Endothelial cell of umbilical vein (primary cell): Measurements from ENCODE around the gene FMN1. TPM values are rescaled to one million over a fixed set of nuclear protein-coding genes. Genes with fewer than 3 reads are reported as not detected.

Experiments
- BruUV-seq: library from RNA; stranded (reverse); fragments of 400-500 nt; replicated peaks from 2 replicates; lab custom pipeline; 2021; lab: Mats Ljungman, UMichigan
- CTCF ChIA-PET: fragments of 300-600, 350-600 bp; sonication (Branson Sonifier 250); formaldehyde crosslinking; loops from one replicate; lab custom pipeline; 2021; ENCODE audit warnings: antibody characterized with exemption, inconsistent platforms; lab: Charles Lee
- POLR2A ChIA-PET: fragments of 300-600, 350-600 bp; sonication (Branson Sonifier 250); formaldehyde crosslinking; loops from one replicate; lab custom pipeline; 2021; ENCODE audit warnings: antibody characterized with exemption, inconsistent platforms; lab: Charles Lee
- DNase-seq: peaks from one replicate; pipeline ENCODE4 v3.0.0-alpha.2; 2011; ENCODE audit warnings: low read depth, low spot score
- FAIRE-seq: peaks from 2 replicates; lab custom pipeline; 2011; peaks lifted over from hg19 to GRCh38; lab: Jason Lieb, UNC
- H2AFZ ChIP-seq: 2 replicates; pipeline ENCODE4 v1.6.0; 2012; ENCODE audit warnings: low read depth, low read length, control low read depth, inconsistent platforms
- H3K27ac ChIP-seq: 2 replicates; pipeline ENCODE4 v1.5.1; 2011; ENCODE audit warnings: low read depth, mild to moderate bottlenecking, control low read depth, low read length, moderate library complexity; ENCODE audit not compliant: insufficient read depth
- H3K27me3 ChIP-seq, 2 experiments: 2 replicates each; pipeline versions ENCODE4 v1.6.0 to v1.6.1; 2011; ENCODE audit warnings: low read length in 2 of 2, mixed read lengths in 1 of 2; ENCODE audit not compliant: control insufficient read depth in 2 of 2, insufficient read depth in 2 of 2
- H3K36me3 ChIP-seq, 2 experiments: 2 replicates in 1 of 2; 3 replicates in 1 of 2; pipeline ENCODE4 v1.5.1; 2011; ENCODE audit warnings: low read length in 2 of 2, mild to moderate bottlenecking in 1 of 2, moderate library complexity in 1 of 2; ENCODE audit not compliant: control insufficient read depth in 2 of 2, insufficient read depth in 2 of 2; ENCODE audit errors: extremely low read depth in 1 of 2
- H3K4me1 ChIP-seq: 3 replicates; pipeline ENCODE4 v1.5.1; 2011; ENCODE audit warnings: mild to moderate bottlenecking, low read length; ENCODE audit not compliant: control insufficient read depth, insufficient read depth; ENCODE audit errors: extremely low read depth
- H3K4me2 ChIP-seq: 2 replicates; pipeline ENCODE4 v1.6.1; 2011; ENCODE audit warnings: low read length, control low read depth, mixed read lengths; ENCODE audit not compliant: insufficient read depth
- H3K4me3 ChIP-seq, 3 experiments: fragments of 200-600 bp in 1 of 3; sonication (generic), shearing (Covaris generic) in 1 of 3; replicated peaks in 1 of 3; 2 replicates each; pipeline ENCODE4 v1.5.1; 2011 to 2016; ENCODE audit warnings: control low read depth in 3 of 3, low read length in 3 of 3, mild to moderate bottlenecking in 2 of 3, inconsistent platforms in 1 of 3, low read depth in 1 of 3, moderate library complexity in 1 of 3; ENCODE audit not compliant: insufficient read depth in 1 of 3
- H3K79me2 ChIP-seq: 2 replicates; pipeline ENCODE4 v1.6.0; 2012; ENCODE audit warnings: low read length, inconsistent platforms; ENCODE audit not compliant: control insufficient read depth, insufficient read depth
- H3K9ac ChIP-seq: replicated peaks from 2 replicates; pipeline ENCODE3; 2011; ENCODE audit warnings: low read length, control low read depth; ENCODE audit not compliant: insufficient read depth; ENCODE audit errors: extremely low read depth
- H3K9me1 ChIP-seq: replicated peaks from 3 replicates; pipeline ENCODE4 v1.6.0; 2011; ENCODE audit warnings: mild to moderate bottlenecking, low read length; ENCODE audit not compliant: control insufficient read depth, insufficient read depth; ENCODE audit errors: extremely low read depth
- H3K9me3 ChIP-seq: replicated peaks from 2 replicates; pipeline ENCODE4 v1.5.1; 2012; ENCODE audit warnings: low read length, inconsistent platforms; ENCODE audit not compliant: control insufficient read depth, insufficient read depth
- H4K20me1 ChIP-seq: replicated peaks from 2 replicates; pipeline ENCODE3; 2011; ENCODE audit warnings: mild to moderate bottlenecking, low read length; ENCODE audit not compliant: control insufficient read depth, insufficient read depth; ENCODE audit errors: extremely low read depth
- EZH2 ChIP-seq: IDR thresholded peaks from 2 replicates; pipeline ENCODE4 v1.6.1; 2012; ENCODE audit warnings: borderline replicate concordance, low read depth, mild to moderate bottlenecking, moderate library complexity, low read length, inconsistent platforms; ENCODE audit not compliant: severe bottlenecking
- FOS ChIP-seq: IDR thresholded peaks from 2 replicates; pipeline ENCODE4 v1.6.1; 2011; ENCODE audit warnings: mild to moderate bottlenecking, low read length, moderate library complexity, borderline replicate concordance; ENCODE audit not compliant: insufficient read depth
- GATA2 ChIP-seq: IDR thresholded peaks from 2 replicates; pipeline ENCODE4 v1.7.0; 2011; ENCODE audit warnings: low read depth, mild to moderate bottlenecking, moderate library complexity, mixed read lengths, low read length; ENCODE audit not compliant: insufficient read length, insufficient read depth
- JUN ChIP-seq: IDR thresholded peaks from 2 replicates; pipeline ENCODE4 v1.6.1; 2011; ENCODE audit warnings: borderline replicate concordance, low read depth; ENCODE audit not compliant: insufficient read length, insufficient read depth
- MYC ChIP-seq: IDR thresholded peaks from one replicate; pipeline ENCODE4 v1.6.1; 2011; ENCODE audit warnings: mild to moderate bottlenecking, low read depth, low read length
- POLR2A ChIP-seq: IDR thresholded peaks from 2 replicates; pipeline ENCODE4 v1.6.1; 2012; ENCODE audit warnings: low read depth, mild to moderate bottlenecking, control low read depth, low read length
- POLR2AphosphoS5 ChIP-seq: IDR thresholded peaks from 2 replicates; pipeline ENCODE4 v1.6.1; 2012; ENCODE audit warnings: low read depth, mild to moderate bottlenecking, control low read depth, low read length, moderate library complexity; ENCODE audit not compliant: insufficient read depth
- dilution Hi-C: fragments of 300-500 bp; cut with MboI; formaldehyde crosslinking; loops from one replicate; pipeline ENCODE4 v1.15.0; 2019; ENCODE audit warnings: low sequenced_read_pairs; ENCODE audit not compliant: extremely low pct_ligation_motif_present
- intact Hi-C: fragments of 100-400 bp; cut with micrococcal nuclease; formaldehyde crosslinking; loops from one replicate; pipeline ENCODE4 v1.10.0; 2022
- polyA plus RNA-seq, 4 experiments: library from polyadenylated mRNA; depleted of rRNA in 3 of 4; stranded (reverse) in 3 of 4; unstranded in 1 of 4; fragments of >200 nt; gene quantifications; 2 replicates each; pipeline versions ENCODE4 v1.2.1 to v1.2.3, GENCODE V29; 2011 to 2012; ENCODE audit warnings: missing spikeins in 1 of 4
- total RNA-seq: library from RNA; stranded (reverse); gene quantifications from 2 replicates; pipeline ENCODE4 v1.2.3, GENCODE V29; 2021
- TF ChIP-seq, protein P1 (sequence below): IDR thresholded peaks from 2 replicates; pipeline ENCODE4 v1.6.1; 2011; ENCODE audit not compliant: insufficient read depth, insufficient read length
- TF ChIP-seq, protein P2 (sequence below), 2 donors: IDR thresholded peaks; 1 replicate in 1 of 2; 2 replicates in 1 of 2; pipeline ENCODE4 v1.5.1; 2011; ENCODE audit warnings: low read length in 2 of 2, mild to moderate bottlenecking in 2 of 2, moderate library complexity in 2 of 2, control low read depth in 1 of 2, inconsistent platforms in 1 of 2, low read depth in 1 of 2; ENCODE audit not compliant: insufficient read depth in 1 of 2; ENCODE audit errors: extremely low read depth in 1 of 2

FMN1 gene
- total and polyA plus RNA-seq, 2 donors (not counting 3 experiments of a cell fraction or from before 2014, with no cell fraction given): 0.01 to 0.29 TPM

DNA sequence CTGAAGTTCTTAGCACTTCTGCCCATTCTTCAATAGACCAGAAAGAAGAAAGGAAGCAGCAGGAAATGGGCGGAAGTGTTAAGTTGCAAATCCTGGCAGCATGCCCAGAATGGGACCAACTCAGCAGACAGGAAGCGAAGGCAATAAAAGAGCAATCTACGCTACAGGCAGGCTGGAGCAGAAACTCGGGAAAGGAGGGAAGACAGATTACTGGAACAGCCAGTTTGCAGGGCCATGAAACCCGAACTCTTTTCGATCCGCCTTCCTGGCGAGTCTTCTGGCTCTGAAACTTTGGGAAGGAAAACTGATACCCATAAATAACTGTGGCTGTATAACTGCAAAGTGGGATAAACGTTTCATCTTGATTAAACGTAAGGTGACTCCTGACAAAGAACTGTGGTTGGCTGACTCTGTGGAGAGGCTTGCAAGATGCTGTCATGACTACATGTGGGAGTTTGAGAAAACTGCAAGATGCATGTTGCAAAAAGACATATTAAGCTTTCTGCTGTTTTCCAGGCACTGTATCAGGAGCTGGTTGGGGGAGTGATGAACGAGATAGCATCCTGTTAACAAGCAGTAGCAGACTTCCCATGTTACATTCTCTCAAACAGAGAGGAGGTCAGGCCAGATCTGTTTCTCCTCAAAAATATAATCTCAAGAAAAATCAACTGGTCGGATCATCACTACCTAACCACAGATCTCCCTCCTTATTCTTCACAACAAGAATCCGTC lies 67.8 kb downstream of the FMN1 start:
- dilution Hi-C loops (no loop called here), intact Hi-C loops (loop anchor here (1.0 to 10.0 kb wide), 3 partner anchors 15 to 598 kb away; no protein-coding TSS in a partner anchor)
- BruUV-seq: no TSS peak
- H4K20me1 ChIP-seq: no peaks in the 10 kb centered on the region
- no peaks in the 10 kb centered on the region for H3K36me3 ChIP-seq
- H3K79me2 ChIP-seq: no peaks in the 10 kb centered on the region
- no peaks in the 10 kb centered on the region for H3K9me1 ChIP-seq
- H2AFZ ChIP-seq: peak overlapping the region; percentile 25
- peak overlapping the region; percentile 13 for H3K27ac ChIP-seq
- H3K4me3 ChIP-seq: peak overlapping the region in 1 of 3 experiments; percentile 29
- H3K4me2 ChIP-seq: peak overlapping the region; percentile 80
- FAIRE-seq (peak; percentile 98), DNase-seq (peak; percentile 97)
- H3K9ac ChIP-seq: no peak overlapping the region
- peak; percentile 43 for TF ChIP-seq POLR2AphosphoS5
- TF ChIP-seq JUN: no peak
- TF ChIP-seq, protein P1, sequence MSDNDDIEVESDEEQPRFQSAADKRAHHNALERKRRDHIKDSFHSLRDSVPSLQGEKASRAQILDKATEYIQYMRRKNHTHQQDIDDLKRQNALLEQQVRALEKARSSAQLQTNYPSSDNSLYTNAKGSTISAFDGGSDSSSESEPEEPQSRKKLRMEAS: no peak
- TF ChIP-seq MYC: no peak
- CTCF ChIA-PET: interaction anchor here (0.5 to 3.5 kb wide), 5 partner anchors 28 to 1970 kb away, joined by 3 to 14 read pairs (median 3); no protein-coding TSS in a partner anchor
- H3K9me3 ChIP-seq: no peaks in the 10 kb centered on the region
- H3K4me1 ChIP-seq: peaks cover 19% of the 10 kb centered on the region
- POLR2A ChIA-PET: no interaction called here
- H3K27me3 ChIP-seq: no peaks in the 10 kb centered on the region

DNA sequence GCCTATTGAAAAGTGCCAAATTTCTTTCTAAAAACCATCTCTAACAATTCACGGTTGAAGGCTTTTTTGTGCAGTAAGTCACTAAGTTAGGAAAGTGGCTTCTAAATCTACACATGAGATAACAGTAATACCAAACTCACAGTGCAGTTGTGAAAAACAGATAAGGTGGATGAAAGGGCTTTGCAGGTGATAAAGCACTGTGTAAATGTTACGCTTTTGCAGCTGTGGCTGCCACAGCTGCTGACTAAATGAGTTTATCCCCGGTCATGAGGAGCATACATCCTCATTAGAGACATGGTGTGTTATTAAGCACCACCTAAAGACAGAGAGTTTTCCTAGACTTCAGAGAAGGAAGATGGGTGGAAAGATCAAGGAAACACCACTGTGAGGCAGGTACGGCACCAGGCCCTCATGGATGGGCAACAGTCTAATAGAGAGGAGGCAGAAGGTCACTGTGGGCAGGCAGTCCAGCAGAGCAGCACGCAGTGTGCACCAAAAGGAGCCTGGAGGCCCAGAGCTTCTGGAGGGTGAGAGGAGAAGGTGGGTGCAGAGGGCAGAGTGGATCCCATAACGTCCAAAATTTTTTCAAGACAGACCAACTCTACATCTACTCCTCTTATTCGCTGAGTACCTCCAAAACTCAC lies 68.5 kb downstream of the FMN1 start:
- Histone ChIP-seq H4K20me1 (no peaks in the 10 kb centered on the region), H3K9ac (no peak overlapping the region), H3K9me1 (no peaks in the 10 kb centered on the region), H3K79me2 (no peaks in the 10 kb centered on the region), H3K4me3 (no peak overlapping the region), H3K9me3 (no peaks in the 10 kb centered on the region), H3K27me3 (no peaks in the 10 kb centered on the region), H3K4me2 (peak overlapping the region; percentile 80), H3K36me3 (no peaks in the 10 kb centered on the region), H3K27ac (peak overlapping the region; percentile 19), H3K4me1 (peaks cover 16% of the 10 kb centered on the region), H2AFZ (peak overlapping the region; percentile 34)
- ChIA-PET POLR2A (no interaction called here), CTCF (interaction anchor here (0.6 to 3.5 kb wide), 4 partner anchors 28 to 475 kb away, joined by 3 to 14 read pairs (median 4); no protein-coding TSS in a partner anchor)
- DNase-seq (no peak), FAIRE-seq (no peak)
- BruUV-seq: no TSS peak
- dilution Hi-C loops (no loop called here), intact Hi-C loops (loop anchor here (1.0 to 10.0 kb wide), 3 partner anchors 15 to 599 kb away; no protein-coding TSS in a partner anchor)
- no peak for TF ChIP-seq POLR2A
- no peak for TF ChIP-seq GATA2
- no peak for TF ChIP-seq FOS
- TF ChIP-seq, protein P2, sequence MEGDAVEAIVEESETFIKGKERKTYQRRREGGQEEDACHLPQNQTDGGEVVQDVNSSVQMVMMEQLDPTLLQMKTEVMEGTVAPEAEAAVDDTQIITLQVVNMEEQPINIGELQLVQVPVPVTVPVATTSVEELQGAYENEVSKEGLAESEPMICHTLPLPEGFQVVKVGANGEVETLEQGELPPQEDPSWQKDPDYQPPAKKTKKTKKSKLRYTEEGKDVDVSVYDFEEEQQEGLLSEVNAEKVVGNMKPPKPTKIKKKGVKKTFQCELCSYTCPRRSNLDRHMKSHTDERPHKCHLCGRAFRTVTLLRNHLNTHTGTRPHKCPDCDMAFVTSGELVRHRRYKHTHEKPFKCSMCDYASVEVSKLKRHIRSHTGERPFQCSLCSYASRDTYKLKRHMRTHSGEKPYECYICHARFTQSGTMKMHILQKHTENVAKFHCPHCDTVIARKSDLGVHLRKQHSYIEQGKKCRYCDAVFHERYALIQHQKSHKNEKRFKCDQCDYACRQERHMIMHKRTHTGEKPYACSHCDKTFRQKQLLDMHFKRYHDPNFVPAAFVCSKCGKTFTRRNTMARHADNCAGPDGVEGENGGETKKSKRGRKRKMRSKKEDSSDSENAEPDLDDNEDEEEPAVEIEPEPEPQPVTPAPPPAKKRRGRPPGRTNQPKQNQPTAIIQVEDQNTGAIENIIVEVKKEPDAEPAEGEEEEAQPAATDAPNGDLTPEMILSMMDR (IDR thresholded peaks at IDR 0.05; ENCODE audit: extremely low read depth in 1 of 2, insufficient read depth in 1 of 2, low read depth in 1 of 2, low read length in 2 of 2): no peak
- TF ChIP-seq JUN: no peak
- TF ChIP-seq EZH2: no peak
- TF ChIP-seq POLR2AphosphoS5: no peak
- TF ChIP-seq, protein P1: no peak
- TF ChIP-seq MYC: no peak
